OCI-LY7 (cell line): ENCODE data around the gene MRPL42.

Source experiments
- EZH2phosphoT487 ChIP-seq: fragments of 200-600 bp; sonication (generic); IDR thresholded peaks from 2 replicates; pipeline ENCODE4 v1.6.1; 2018; ENCODE audit warnings: low read depth, borderline replicate concordance, mild to moderate bottlenecking, mixed run types, antibody characterized with exemption, low read length, moderate library complexity, mixed read lengths
- TF ChIP-seq, protein P1 (sequence below): fragments of 200-600 bp; sonication (generic); conservative IDR thresholded peaks from 2 replicates; pipeline ENCODE4 v1.5.1; 2014; ENCODE audit warnings: mild to moderate bottlenecking, antibody characterized with exemption, low read length, moderate library complexity, mixed read lengths

DNA sequence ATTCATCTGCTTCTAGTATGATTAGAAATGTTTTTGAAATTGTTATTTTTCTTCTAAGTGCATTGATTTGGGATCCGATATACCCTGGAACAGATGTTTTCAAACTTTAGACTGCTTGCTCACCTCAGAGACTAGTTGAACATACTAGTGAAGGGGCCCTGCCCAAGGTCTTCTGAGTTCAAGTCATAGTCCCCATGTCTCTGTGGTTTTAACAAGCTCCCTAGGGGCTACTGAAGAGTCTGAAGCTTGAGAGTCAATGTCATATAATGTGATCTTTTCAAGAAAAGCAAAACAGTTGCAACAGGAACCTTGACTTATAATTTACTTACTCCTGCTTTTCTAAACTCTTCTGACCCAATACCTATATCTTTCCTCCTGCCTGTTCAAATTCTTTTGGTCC, 18.0 kb upstream of the MRPL42 start:
- TF ChIP-seq, protein P1, sequence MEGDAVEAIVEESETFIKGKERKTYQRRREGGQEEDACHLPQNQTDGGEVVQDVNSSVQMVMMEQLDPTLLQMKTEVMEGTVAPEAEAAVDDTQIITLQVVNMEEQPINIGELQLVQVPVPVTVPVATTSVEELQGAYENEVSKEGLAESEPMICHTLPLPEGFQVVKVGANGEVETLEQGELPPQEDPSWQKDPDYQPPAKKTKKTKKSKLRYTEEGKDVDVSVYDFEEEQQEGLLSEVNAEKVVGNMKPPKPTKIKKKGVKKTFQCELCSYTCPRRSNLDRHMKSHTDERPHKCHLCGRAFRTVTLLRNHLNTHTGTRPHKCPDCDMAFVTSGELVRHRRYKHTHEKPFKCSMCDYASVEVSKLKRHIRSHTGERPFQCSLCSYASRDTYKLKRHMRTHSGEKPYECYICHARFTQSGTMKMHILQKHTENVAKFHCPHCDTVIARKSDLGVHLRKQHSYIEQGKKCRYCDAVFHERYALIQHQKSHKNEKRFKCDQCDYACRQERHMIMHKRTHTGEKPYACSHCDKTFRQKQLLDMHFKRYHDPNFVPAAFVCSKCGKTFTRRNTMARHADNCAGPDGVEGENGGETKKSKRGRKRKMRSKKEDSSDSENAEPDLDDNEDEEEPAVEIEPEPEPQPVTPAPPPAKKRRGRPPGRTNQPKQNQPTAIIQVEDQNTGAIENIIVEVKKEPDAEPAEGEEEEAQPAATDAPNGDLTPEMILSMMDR = no peak
- TF ChIP-seq EZH2phosphoT487 = no peak
